ENCODE results near the gene AKAP13. TPM values are rescaled to one million over a fixed set of nuclear protein-coding genes. Genes with fewer than 3 reads are reported as not detected.

Gene AKAP13
- total RNA-seq, 1 donor from 2014 or later, result 73.8 TPM

GRCh38 chr15:85422607-85423006, 42.2 kb downstream of the AKAP13 start:
- Histone ChIP-seq H3K9me3 (ENCODE audit: low read depth) (no peaks in the 10 kb centered on the region), H3K4me3 (no peak overlapping the region), H3F3A (ENCODE audit: low read depth) (no peaks in the 10 kb centered on the region), H2AFZ (replicated peaks) (no peak overlapping the region), H3K36me3 (no peaks in the 10 kb centered on the region), H3K27me3 (no peaks in the 10 kb centered on the region), H3K9ac (no peak overlapping the region), H3K4me2 (no peak overlapping the region), H4K20me1 (ENCODE audit: low read depth) (peaks cover 30% of the 10 kb centered on the region), H3K79me2 (ENCODE audit: low read depth) (peaks cover 97% of the 10 kb centered on the region), H3K27ac (no peak overlapping the region), H3K4me1 (no peaks in the 10 kb centered on the region)
- TF ChIP-seq, protein P1, sequence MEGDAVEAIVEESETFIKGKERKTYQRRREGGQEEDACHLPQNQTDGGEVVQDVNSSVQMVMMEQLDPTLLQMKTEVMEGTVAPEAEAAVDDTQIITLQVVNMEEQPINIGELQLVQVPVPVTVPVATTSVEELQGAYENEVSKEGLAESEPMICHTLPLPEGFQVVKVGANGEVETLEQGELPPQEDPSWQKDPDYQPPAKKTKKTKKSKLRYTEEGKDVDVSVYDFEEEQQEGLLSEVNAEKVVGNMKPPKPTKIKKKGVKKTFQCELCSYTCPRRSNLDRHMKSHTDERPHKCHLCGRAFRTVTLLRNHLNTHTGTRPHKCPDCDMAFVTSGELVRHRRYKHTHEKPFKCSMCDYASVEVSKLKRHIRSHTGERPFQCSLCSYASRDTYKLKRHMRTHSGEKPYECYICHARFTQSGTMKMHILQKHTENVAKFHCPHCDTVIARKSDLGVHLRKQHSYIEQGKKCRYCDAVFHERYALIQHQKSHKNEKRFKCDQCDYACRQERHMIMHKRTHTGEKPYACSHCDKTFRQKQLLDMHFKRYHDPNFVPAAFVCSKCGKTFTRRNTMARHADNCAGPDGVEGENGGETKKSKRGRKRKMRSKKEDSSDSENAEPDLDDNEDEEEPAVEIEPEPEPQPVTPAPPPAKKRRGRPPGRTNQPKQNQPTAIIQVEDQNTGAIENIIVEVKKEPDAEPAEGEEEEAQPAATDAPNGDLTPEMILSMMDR (IDR thresholded peaks at IDR 0.05), result no peak
- TF ChIP-seq EZH2 (IDR thresholded peaks at IDR 0.05), result no peak
- TF ChIP-seq EZH2phosphoT487 (IDR thresholded peaks at IDR 0.05), result no peak
- H3K36me3 Mint-ChIP-seq, result peaks cover 29% of the 10 kb centered on the region
- peaks cover 2% of the 10 kb centered on the region for H3K27me3 Mint-ChIP-seq (ENCODE audit: insufficient read depth, low read depth)
- no peak overlapping the region for H3K4me3 Mint-ChIP-seq
- peaks cover 43% of the 10 kb centered on the region for H3K9me3 Mint-ChIP-seq
- H3K27ac Mint-ChIP-seq, result no peak overlapping the region
- DNase-seq (ENCODE audit: low spot score), result no peak
- H3K4me1 Mint-ChIP-seq, result no peaks in the 10 kb centered on the region

GRCh38 chr15:85423256-85423655, 42.9 kb downstream of the AKAP13 start:
- no peak overlapping the region for H3K4me3 Mint-ChIP-seq
- Histone ChIP-seq H3K4me2 (no peak overlapping the region), H3K27ac (no peak overlapping the region), H3K79me2 (ENCODE audit: low read depth) (peaks cover 96% of the 10 kb centered on the region), H3K27me3 (no peaks in the 10 kb centered on the region), H3K9ac (no peak overlapping the region), H3F3A (ENCODE audit: low read depth) (no peaks in the 10 kb centered on the region), H3K4me1 (no peaks in the 10 kb centered on the region), H3K9me3 (ENCODE audit: low read depth) (no peaks in the 10 kb centered on the region), H3K36me3 (no peaks in the 10 kb centered on the region), H3K4me3 (no peak overlapping the region), H4K20me1 (ENCODE audit: low read depth) (peaks cover 30% of the 10 kb centered on the region), H2AFZ (replicated peaks) (no peak overlapping the region)
- H3K9me3 Mint-ChIP-seq, result peaks cover 44% of the 10 kb centered on the region
- no peak for DNase-seq (ENCODE audit: low spot score)
- H3K36me3 Mint-ChIP-seq, result peaks cover 34% of the 10 kb centered on the region
- TF ChIP-seq EZH2 (IDR thresholded peaks at IDR 0.05) (no peak), EZH2phosphoT487 (IDR thresholded peaks at IDR 0.05) (no peak)
- TF ChIP-seq, protein P1 (IDR thresholded peaks at IDR 0.05), result no peak
- H3K4me1 Mint-ChIP-seq, result no peaks in the 10 kb centered on the region
- no peak overlapping the region for H3K27ac Mint-ChIP-seq
- peaks cover 2% of the 10 kb centered on the region for H3K27me3 Mint-ChIP-seq (ENCODE audit: insufficient read depth, low read depth)

DNA sequence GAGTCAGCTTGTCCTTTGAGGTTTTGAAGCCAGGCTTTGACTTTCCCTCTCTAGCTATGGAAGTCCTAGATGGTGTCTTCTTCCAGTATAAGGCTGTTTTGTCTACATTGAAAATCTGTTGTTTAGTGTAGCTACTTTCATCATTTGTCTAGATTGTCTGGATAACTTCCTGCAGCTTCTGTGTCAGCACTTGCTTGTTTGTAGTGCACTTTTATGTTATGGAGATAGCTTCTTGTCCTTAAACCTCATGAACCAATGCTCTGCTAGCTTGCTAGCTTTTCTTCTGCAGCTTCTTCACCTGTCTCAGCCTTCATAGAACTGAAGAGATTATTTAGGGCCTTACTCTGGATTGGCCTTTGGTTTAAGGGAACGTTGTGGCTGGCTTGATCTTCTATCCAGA, 43.8 kb downstream of the AKAP13 start:
- no peak overlapping the region for H3K27ac Mint-ChIP-seq
- H3K36me3 Mint-ChIP-seq, result peaks cover 41% of the 10 kb centered on the region
- Histone ChIP-seq H3F3A (ENCODE audit: low read depth) (no peaks in the 10 kb centered on the region), H3K27me3 (no peaks in the 10 kb centered on the region), H3K4me3 (no peak overlapping the region), H3K27ac (no peak overlapping the region), H3K4me1 (peaks cover 4% of the 10 kb centered on the region), H4K20me1 (ENCODE audit: low read depth) (peaks cover 36% of the 10 kb centered on the region), H3K79me2 (ENCODE audit: low read depth) (peaks cover 96% of the 10 kb centered on the region), H3K4me2 (no peak overlapping the region), H2AFZ (replicated peaks) (no peak overlapping the region), H3K9ac (no peak overlapping the region), H3K36me3 (no peaks in the 10 kb centered on the region), H3K9me3 (ENCODE audit: low read depth) (no peaks in the 10 kb centered on the region)
- no peak for TF ChIP-seq EZH2 (IDR thresholded peaks at IDR 0.05)
- TF ChIP-seq, protein P1 (IDR thresholded peaks at IDR 0.05), result no peak
- no peak for TF ChIP-seq EZH2phosphoT487 (IDR thresholded peaks at IDR 0.05)
- peaks cover 48% of the 10 kb centered on the region for H3K9me3 Mint-ChIP-seq
- peaks cover 2% of the 10 kb centered on the region for H3K27me3 Mint-ChIP-seq (ENCODE audit: insufficient read depth, low read depth)
- no peaks in the 10 kb centered on the region for H3K4me1 Mint-ChIP-seq
- no peak for DNase-seq (ENCODE audit: low spot score)
- no peak overlapping the region for H3K4me3 Mint-ChIP-seq

Data from neural progenitor cell (in vitro differentiated cells).